HG03520 (cell line): ENCODE data around the gene RTL10.

ENCODE experiments used
- ATAC-seq: cut with Tn5 transposase; IDR thresholded peaks from one replicate; pipeline ENCODE4 v1.9.1; 2021; ENCODE audit warnings: mild to moderate bottlenecking, moderate library complexity; ENCODE audit not compliant: unreplicated experiment

Gene RTL10

DNA sequence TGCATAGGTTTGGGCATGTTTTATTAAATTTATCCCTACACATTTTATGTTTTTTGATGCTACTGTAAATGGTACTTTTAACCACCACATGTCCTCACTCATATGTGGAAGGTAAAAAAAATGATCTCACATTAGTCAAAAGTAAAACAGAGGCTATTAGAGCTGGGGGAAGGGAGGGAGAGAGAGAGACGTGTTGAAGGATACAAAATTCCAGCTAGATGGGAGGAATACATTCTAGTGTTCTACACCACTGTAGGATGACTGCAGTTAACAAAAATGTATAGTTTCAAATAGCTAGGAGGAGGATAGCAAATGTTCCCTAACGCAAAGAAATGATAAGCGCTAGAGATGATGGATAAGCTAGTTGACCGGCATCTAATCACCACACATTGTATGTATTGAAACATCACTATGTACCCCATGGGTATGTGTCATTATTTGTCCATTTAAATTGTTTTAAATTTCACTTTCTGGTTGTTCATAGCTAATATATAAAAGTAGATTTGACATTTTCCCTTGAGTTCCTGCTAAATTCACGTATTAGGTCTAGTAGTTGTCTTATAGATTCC lies 9.9 kb upstream of the RTL10 start:
- ATAC-seq: no peak

DNA sequence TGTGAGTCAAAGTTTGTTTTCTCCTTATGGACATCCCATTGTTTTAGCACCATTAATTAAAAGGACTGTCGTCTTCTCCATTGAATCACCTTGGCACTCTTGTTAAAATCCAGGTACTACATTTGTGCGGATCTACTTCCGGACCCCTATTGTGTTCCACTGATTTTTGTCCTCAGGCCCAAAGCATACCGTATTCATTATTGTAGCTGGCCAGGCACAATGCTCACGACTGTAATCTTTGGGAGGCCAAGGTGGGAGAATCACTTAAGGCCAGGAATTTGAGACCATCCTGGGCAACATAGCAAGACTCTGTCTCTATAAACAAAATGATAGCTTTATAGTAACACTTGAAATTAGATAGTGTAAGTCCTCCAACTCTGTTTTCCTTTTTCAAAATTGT lies 8.9 kb upstream of the RTL10 start:
- ATAC-seq: no peak

DNA sequence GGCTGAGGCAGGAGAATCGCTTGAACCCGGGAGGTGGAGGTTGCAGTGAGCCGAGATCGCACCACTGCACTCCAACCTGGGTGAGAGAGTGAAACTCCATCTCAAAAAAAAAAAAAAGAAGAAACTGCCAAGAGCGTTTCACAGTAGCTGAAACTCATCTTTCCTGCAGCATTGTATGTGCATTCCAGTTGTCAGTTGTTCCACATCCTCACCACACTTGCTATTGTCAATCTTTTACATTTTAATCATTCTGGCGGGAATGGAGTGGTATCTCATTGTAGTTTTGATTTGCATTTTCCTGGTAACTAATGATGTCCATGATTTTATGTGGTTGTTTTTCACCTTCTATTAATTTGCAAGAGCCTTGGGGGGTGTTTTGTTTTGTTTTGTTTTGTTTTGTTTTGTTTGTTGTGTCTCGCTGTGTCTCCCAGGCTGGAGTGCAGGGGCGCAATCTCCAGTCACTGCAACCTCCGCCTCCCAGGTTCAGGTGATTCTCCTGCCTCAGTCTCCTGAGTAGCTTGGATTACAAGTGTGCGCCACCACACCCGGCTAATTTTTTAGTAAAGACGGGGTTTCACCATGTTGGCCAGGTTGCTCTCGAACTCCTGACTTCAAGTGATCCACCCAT lies 8.1 kb upstream of the RTL10 start:
- no peak for ATAC-seq

DNA sequence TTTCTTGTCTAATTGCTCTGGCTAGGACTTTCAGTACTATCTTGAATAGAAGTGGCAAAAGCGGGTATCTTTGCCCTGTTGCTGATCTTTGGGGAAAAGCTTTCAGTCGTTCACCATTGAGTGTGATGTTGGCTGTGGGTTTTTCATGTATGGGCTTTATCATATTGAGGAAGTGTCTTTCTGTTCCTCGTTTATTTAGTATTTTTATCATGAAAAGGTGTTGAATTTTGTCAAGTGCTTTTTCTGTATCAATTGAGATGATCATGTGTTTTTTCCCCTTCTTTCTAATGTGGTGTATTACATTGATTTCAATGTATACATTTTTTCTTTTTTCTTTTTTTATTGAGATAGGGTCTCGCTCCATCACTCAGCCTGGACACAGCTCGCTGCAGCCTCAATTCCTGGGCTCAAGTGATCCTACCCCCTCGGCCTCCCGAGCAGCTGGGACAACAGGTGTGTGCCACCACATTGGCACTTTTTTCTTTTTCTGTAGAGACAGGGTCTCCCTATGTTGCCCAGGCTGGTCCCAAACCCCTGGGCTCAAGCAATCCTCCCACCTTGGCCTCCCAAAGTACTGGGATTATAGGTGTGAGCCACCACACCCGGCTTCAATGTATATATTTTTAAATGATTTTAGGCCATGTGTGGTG lies 5.3 kb upstream of the RTL10 start:
- ATAC-seq: no peak

DNA sequence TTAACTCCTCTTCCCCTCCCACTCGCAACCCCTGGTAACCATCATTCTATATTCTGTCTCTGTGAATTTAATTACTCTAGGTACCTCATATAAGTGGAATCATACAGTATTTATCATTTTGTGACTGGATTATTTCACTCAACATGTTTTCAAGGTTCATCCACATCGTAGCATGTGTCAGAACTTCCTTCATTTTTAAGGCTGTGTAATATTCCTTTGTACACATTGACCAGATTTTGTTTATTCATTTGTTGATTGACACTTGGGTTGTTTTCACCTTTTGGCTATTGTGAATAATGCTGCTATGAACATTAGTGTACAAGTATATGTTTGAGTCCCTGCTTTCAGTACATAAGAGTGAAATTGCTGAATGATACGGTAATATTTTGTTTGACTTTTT lies 2.7 kb upstream of the RTL10 start:
- no peak for ATAC-seq

DNA sequence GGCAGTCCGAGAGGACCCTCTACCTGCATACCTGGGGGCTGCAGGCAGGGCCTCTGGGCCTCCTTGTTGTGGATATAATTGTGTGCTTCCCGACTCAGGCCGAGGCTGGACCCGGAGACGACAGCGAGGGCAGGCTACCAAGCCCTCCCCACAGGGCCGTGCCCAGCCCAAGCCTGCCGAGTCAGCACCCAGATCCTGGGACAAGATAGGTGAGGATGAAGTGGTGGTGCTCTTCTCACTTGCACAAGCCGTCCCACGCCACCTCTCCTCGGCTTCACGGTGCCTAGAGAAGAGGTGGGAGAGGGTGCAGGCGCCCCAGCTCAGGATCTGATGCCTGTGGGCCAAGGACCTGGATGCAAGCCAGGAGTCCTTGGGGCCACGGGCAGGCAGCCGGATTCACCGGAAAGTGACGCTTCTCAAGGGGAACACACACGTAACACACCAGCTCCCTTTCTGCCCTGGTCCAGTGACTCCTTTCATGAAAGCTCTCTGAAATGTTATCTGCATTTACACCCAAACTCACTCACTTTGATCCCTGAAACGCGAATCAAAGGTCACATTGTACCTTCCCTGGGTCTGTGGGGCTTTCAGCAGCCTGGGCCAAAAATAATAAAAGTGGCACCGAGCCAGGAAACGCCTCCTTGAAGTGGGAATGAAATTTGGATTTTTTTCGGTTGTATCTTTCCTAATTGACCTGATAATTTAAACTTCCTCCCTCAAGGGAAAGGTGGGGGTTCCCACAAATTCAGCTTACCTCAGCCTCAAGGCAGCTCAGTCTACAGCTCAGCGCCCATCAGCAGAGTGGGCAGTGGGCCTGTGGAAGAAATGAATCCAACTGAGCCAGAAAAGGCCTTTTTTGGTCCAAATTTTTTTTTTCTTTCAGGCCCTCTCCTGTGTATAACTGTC lies 1.1 kb upstream of the RTL10 start:
- peak; percentile 11 for ATAC-seq

DNA sequence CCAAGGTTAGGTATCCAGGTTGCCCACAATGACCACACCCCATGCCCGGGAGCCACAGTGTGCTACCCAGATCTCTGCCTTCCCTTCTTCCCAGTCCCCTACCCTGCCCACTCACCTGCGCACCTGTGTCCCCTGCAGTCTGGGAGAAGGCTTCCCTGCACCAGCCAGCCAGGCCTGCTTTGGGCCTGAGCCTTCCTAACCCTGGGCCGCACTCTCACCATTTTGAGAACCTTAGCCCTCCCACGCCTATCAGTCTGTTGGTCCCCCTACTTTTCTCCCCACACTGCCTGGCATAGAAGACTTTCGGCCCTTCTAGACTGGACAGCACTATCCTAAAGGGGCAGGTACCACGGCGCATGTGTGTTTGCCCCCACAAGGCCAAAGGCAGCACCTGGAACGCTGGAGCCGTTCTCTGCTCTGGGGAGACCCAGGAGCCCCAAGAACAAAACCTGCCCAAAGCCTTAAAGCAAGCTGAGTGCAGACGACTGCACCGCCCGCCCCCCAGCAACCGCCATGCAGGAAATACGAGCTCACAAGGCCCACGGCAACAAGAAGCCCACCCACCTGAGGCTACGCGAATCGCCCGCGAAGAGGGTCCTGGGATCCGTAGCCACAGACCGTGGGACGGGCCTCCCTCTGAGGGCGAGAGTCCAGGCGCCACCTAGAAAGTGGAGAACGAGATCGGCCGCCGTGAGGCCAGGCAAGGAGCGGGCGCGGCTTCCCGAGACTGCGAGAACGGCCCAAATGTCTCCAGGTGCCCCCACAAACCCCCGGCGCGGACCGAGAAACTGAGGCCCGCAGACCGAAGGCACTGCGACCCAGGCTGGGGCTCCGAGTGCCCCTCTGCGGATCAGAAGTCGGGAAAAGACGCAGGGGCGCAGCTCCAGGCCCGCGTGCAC lies 546 bp downstream of the RTL10 start:
- ATAC-seq: no peak

DNA sequence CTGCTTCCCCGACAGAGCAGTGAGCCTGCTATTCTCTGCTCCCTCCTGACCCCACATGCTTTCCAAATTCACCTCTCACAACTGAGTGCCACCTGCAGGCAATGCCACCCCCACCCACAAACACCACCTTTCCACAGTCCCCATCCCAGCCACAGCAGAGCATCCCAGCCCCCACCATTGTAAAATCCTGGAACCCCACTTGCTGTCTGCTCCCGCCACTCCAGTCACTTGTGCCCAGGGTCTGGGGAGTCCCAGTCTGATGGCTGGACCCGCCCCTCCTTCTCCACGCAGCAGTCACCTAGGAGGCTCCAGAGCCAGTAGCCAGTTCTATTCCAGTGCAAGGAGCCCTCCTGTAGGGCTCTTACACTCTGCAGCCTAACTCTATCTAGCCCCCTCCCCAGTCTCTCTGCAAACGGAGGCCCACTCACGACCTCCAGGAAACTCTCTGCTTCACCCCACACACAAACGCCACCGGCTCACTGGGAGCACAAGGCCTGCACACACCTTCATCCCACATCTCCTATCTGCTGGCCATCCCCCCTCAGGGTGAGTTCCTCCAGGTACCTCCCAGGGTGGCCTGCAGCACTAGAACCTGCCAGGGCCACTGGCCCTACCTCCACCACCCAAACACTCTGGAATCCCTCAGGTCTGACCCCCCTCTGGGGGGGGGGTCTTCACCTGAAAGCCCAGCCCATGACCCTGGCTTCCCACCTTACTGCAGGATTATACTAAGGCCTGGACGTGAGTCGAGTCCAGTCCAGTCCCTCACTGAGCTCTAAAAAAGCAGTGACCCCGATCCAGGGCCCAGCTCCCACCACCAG lies 1.4 kb downstream of the RTL10 start:
- ATAC-seq: no peak

DNA sequence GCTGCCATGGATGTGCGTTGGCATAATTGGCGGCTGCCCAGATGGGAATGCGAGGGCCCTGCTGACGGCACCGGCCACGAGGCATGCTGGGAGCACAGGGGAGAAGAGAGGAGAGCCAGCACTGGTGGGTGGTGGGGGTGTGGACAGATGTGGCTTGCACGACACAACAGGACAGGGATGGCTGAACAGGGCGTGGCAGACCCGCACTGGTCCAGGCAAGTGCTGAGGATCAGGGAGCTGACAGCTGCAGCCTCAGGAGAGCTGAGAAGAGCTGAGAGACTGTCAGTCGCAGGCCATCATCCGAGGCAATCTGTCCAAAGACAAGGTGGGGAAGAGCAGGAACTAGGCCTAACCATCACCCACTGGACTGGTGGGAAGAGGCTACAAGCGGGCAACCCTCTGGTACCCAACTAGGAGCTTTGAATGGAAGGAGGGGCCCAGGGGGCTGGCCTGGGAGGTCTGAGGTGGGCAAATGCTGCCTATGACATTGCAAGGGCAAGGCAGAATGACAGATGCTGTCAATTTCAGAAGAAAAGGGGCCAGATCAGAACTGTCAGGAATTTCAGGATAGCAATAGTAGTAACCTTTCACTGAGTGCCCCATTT lies 2.4 kb downstream of the RTL10 start:
- no peak for ATAC-seq

DNA sequence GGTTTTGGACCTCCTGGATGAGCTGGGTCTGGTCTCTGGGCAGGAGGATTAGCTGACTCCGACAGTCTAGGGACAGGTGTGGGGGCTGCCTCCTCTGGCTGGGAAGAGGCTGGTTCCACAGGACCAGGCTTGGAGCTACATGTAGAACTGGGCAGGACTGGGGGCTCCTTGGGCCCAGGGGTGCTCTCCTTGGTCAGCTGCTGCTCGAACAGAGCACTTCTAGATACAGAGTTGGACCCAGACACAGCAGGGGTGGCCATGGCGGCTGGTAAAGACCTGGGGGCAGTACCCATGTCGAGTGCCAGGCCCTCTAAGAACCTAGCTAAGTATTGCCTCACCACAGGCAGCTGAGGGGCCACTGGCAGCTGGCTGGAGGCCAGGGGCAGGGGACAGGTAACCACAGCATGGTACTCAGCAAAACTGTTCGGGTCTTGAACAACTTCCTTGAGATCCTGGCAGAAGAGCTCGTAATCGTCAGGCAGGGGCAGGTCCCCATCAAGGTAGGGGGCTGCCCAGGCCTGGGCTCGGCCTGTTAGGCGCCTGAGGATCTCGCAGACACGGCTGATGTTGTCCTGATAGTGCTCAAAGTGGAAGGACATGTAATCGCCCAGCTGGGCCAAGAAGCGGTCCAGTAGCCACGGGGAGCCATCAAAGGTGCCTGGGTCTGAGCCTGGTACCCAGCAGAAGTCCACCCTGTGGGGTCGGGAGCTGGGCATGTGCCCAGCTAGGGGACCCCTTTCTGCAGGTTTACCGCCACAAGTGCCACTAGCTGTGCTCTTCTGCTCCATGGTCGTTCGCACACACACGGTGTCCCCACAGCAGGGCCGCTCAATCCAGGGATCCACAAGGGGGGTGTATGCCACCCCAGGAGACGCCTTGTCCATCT lies 3.1 kb downstream of the RTL10 start:
- ATAC-seq: no peak

DNA sequence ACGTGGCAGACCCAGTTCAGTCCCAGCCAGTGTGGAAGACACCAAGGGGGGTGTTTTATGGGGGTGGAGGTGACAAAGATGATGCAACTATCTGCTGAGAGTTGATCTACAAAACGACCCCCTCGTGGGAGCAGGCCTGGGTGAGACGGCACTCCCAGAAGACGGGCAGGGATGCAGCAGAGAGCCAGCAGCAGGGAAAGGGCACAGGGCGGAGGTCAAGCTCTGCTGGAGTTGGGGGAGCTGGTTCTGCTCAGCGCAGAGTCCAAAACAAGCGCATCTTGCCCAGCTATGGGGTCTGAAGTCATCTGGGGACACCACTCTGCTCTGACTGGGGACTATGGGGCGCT lies 3.9 kb downstream of the RTL10 start:
- no peak for ATAC-seq

DNA sequence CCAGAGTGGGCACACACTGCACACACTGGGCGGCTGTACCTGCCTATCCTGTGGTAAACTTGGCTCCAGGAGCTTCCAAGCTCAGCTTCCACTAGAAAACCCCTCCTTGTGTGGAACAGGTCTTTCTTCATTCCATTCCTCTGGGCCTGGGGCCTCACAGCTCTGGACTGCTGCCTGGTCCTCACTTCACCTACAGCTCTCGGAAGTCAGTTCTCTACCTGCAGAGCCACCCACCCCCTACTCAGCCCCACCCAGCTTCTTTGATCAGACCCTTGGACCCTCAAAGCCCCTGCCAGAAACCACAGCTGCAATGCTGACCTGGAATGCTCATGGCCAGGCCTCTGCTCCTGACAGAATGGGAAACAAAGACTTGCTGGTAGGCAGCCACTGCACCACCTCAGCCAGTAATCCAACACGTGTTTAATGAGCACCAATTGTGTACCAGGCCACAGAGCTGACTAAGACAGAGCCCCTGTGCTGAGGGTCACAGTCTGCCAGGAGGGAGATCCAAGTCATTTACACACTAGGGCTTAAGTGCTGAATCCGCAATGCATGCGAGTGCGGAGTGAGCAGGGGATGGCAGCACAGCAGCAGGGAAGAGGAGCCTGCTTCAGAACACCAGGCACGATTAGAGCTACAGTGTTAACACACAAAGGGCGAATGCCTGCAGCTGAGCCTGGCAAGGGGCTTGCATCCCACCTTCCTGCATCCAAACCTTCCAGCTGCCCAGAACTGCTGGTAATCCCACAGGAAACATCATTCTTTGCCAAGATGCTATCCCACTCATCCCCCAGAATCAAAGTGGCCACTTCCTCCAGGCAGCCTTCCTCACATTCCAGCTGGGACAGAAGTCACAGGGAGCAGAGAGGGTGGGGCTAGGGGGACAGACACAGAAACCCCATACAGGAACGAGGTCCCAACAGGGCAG lies 4.6 kb downstream of the RTL10 start:
- ATAC-seq: no peak

DNA sequence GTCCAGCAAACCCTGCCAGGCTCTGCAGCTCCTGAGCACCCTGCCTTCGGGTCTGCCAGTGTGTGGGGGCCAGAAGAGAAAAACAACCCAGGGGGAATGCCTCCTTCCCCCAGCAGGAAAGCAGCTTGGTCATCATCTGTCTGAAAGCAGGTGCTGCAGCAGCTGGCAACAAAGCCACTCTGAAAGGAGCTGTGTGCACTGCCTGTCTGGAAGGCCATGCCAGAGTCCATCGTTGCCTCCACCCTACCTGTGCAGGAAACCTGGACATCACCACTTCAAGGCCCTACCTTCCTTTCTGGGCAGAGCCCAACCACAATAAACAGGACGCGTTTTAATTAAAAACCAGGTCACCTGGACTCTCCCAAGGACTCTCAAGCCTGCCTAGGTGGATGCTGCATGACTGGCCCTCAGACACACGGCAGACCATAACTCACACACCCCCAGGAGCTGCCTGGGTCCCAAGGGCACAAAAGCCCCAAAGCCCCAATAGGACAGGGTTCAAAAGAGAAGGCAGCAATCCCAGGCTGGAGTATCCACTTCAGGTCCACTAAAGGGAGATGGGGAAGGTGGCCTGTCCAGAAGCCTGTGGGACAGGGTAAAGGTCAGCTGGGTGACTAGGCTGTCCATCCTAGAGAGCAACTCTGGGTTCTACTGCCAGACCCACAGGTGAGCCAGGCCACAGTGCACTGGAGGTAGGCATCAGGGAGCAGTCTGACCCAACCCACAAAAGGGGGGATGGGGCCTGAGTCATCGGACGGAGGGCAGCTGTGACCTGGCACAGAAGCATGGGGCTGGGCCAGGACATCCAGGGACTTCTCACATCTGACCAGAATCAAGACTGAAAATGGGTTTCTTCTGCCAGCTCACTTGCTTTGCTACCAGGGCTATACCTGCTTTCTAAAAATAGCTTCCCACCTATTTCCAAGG lies 6.1 kb downstream of the RTL10 start:
- no peak for ATAC-seq

DNA sequence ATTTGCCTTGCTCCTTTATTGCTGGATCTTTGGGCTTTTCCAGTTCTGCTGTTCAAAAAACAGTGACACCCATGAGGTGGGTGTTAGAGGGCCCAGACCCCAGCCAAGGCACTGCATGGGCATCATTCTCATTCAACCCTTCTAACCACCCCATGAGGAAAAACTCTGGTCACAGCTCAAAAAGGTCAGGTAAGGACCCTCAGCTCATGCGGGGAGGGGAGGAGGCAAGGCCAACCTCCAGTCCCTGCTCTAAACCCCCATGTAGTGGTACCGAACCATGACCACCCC lies 7.4 kb downstream of the RTL10 start:
- ATAC-seq: no peak

DNA sequence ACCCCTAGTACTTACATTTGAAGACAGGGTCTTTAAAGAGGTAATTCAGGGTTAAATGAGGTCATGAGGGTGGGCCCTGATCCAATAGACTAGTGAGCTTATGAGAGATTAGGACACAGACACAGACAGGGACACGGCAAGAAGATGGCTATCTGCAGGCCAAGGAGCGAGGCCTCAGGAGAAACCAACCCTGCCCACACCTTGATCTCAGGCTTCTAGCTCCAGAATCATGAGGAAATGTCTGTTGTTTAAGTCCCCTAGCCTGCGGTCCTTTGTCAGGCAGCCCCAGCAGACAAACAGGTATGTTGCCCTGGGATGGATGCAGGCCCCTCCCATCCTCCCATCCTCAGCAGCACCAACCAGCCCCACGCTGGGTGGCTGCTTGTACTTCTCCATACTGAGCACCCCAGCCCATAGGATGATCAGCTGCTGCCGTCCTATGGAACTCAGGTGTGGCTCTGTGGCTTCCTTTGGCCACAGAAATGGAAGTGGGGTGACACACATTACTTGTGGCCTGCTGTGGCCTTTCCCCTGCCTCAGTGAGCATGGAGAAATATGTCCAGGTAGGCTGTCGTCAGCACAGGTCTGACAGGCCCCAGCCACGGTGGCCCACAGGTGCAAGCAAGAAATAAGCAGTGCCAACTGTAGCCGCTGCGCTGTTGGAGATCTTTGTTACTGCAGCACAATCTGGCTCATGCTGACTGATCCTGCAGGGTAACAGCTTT lies 7.9 kb downstream of the RTL10 start:
- no peak for ATAC-seq
